K562 (cell line): ENCODE measurements around the gene ARHGAP24.

Experiments used
- ATF1 ChIP-seq, 2 experiments: fragments of 450-650 bp in 1 of 2; IDR thresholded peaks; 2 replicates each; pipeline ENCODE4 v1.6.1; 2016; ENCODE audit warnings: missing compliant biosample characterization in 1 of 2, missing genetic modification characterization in 1 of 2
- CHD2 ChIP-seq: IDR thresholded peaks from 2 replicates; pipeline ENCODE4 v1.6.1; 2011; ENCODE audit warnings: low read depth, low read length
- CHD4 ChIP-seq: fragments of 200-600 bp; sonication (generic); IDR thresholded peaks from 3 replicates; pipeline ENCODE4 v1.6.1; 2012; ENCODE audit warnings: low read depth, mild to moderate bottlenecking, mixed read lengths, low read length, inconsistent platforms; ENCODE audit not compliant: insufficient read depth, insufficient replicate concordance, poor library complexity, severe bottlenecking
- CREB3 ChIP-seq: fragments of 450-650 bp; conservative IDR thresholded peaks from 2 replicates; pipeline ENCODE4 v1.6.1; 2016; ENCODE audit warnings: missing genetic modification characterization, low read depth, mild to moderate bottlenecking, missing compliant biosample characterization, moderate library complexity
- CTCF ChIP-seq, 3 experiments: IDR thresholded peaks in 2 of 3; conservative IDR thresholded peaks in 1 of 3; 2 replicates each; pipeline ENCODE4 v1.5.1; 2011 to 2012; ENCODE audit warnings: low read length in 3 of 3, mild to moderate bottlenecking in 3 of 3, control low read depth in 2 of 3, improper control_type of control experiment in 1 of 3, inconsistent platforms in 1 of 3, low read depth in 1 of 3, mixed read lengths in 1 of 3, moderate library complexity in 1 of 3; ENCODE audit not compliant: insufficient read depth in 2 of 3
- EP300 ChIP-seq: IDR thresholded peaks from 2 replicates; pipeline ENCODE4 v1.6.1; 2012; ENCODE audit warnings: low read length, improper control_type of control experiment
- MAZ ChIP-seq, 2 experiments: fragments of 450-650 bp in 1 of 2; sonication (generic) in 1 of 2; formaldehyde crosslinking; IDR thresholded peaks in 1 of 2; conservative IDR thresholded peaks in 1 of 2; 2 replicates each; pipeline versions ENCODE4 v1.4.0 to v1.5.0; 2020; ENCODE audit warnings: mild to moderate bottlenecking in 1 of 2, missing genetic modification reagents in 1 of 2
- MCM3 ChIP-seq: fragments of 450-650 bp; IDR thresholded peaks from 2 replicates; pipeline ENCODE4 v1.6.1; 2016
- TBL1XR1 ChIP-seq, 2 experiments: IDR thresholded peaks; 2 replicates each; pipeline ENCODE4 v1.6.1; 2012; ENCODE audit warnings: improper control_type of control experiment in 2 of 2, low read length in 2 of 2, mild to moderate bottlenecking in 1 of 2
- TBP ChIP-seq: optimal IDR thresholded peaks from 2 replicates; pipeline ENCODE3; 2011; ENCODE audit warnings: low read depth, low read length, improper control_type of control experiment
- USF2 ChIP-seq: sonication (generic); formaldehyde crosslinking; IDR thresholded peaks from 2 replicates; pipeline ENCODE4 v1.5.0; 2020; ENCODE audit warnings: missing genetic modification reagents
- ZEB2 ChIP-seq: fragments of 450-650 bp; IDR thresholded peaks from 2 replicates; pipeline ENCODE4 v1.6.1; 2016

GRCh38 chr4:85933291-85933640, 458.3 kb downstream of the ARHGAP24 start:
- TF ChIP-seq ZEB2 (no peak), CTCF (IDR thresholded peaks at IDR 0.05 in 2 of 3, conservative IDR thresholded peaks at IDR 0.05 in 1 of 3; ENCODE audit: insufficient read depth in 2 of 3, low read depth in 1 of 3, low read length in 3 of 3) (no peak), MCM3 (no peak), MAZ (CRISPR knock-in tag; conservative IDR thresholded peaks at IDR 0.05 in 1 of 2, IDR thresholded peaks at IDR 0.05 in 1 of 2) (no peak), USF2 (CRISPR knock-in tag) (no peak), CREB3 (no peak), TBL1XR1 (IDR thresholded peaks at IDR 0.05; ENCODE audit: low read length in 2 of 2) (no peak), ATF1 (CRISPR knock-in tag; IDR thresholded peaks at IDR 0.05) (no peak), ATF1 (tag; IDR thresholded peaks at IDR 0.05) (no peak), CHD2 (no peak), EP300 (no peak), CHD4 (no peak), TBP (no peak)
